ENCODE data around the gene LRP10.

- no peak for TF ChIP-seq POLR2A (IDR thresholded peaks at IDR 0.05)
- TF ChIP-seq, protein P1, sequence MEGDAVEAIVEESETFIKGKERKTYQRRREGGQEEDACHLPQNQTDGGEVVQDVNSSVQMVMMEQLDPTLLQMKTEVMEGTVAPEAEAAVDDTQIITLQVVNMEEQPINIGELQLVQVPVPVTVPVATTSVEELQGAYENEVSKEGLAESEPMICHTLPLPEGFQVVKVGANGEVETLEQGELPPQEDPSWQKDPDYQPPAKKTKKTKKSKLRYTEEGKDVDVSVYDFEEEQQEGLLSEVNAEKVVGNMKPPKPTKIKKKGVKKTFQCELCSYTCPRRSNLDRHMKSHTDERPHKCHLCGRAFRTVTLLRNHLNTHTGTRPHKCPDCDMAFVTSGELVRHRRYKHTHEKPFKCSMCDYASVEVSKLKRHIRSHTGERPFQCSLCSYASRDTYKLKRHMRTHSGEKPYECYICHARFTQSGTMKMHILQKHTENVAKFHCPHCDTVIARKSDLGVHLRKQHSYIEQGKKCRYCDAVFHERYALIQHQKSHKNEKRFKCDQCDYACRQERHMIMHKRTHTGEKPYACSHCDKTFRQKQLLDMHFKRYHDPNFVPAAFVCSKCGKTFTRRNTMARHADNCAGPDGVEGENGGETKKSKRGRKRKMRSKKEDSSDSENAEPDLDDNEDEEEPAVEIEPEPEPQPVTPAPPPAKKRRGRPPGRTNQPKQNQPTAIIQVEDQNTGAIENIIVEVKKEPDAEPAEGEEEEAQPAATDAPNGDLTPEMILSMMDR (IDR thresholded peaks at IDR 0.05 in 4 of 5, conservative IDR thresholded peaks at IDR 0.05 in 1 of 5): no peak
Observed at GRCh38 chr14:22824711-22825359, 46.7 kb upstream of the LRP10 start.
